WTC11 (cell line): ENCODE measurements around the gene MST1R.

Experiments used
- ELF4 ChIP-seq: sonication (generic); formaldehyde crosslinking; IDR thresholded peaks from 2 replicates; pipeline ENCODE4 v1.8.1; 2022; ENCODE audit warnings: low read depth, mild to moderate bottlenecking, moderate library complexity, missing genetic modification reagents
- FOXP4 ChIP-seq: sonication (generic); formaldehyde crosslinking; IDR thresholded peaks from 2 replicates; pipeline ENCODE4 v1.8.0; 2022; ENCODE audit warnings: mild to moderate bottlenecking, missing genetic modification reagents
- HMGXB4 ChIP-seq: sonication (generic); formaldehyde crosslinking; IDR thresholded peaks from 2 replicates; pipeline ENCODE4 v1.8.1; 2023; ENCODE audit warnings: mild to moderate bottlenecking, moderate library complexity, missing genetic modification reagents
- JUN ChIP-seq: sonication (generic); formaldehyde crosslinking; IDR thresholded peaks from 2 replicates; pipeline ENCODE4 v1.8.0; 2023; ENCODE audit warnings: mild to moderate bottlenecking, missing genetic modification reagents
- NR1H2 ChIP-seq: sonication (generic); formaldehyde crosslinking; IDR thresholded peaks from 2 replicates; pipeline ENCODE4 v1.9.0; 2021; ENCODE audit warnings: mild to moderate bottlenecking, moderate library complexity, missing genetic modification reagents
- NR2C2 ChIP-seq: sonication (generic); formaldehyde crosslinking; IDR thresholded peaks from 2 replicates; pipeline ENCODE4 v1.8.0; 2022; ENCODE audit warnings: mild to moderate bottlenecking, missing genetic modification reagents
- RELA ChIP-seq: sonication (generic); formaldehyde crosslinking; IDR thresholded peaks from 2 replicates; pipeline ENCODE4 v1.8.1; 2022; ENCODE audit warnings: missing genetic modification reagents, mild to moderate bottlenecking, borderline replicate concordance
- SP1 ChIP-seq: sonication (generic); formaldehyde crosslinking; conservative IDR thresholded peaks from 2 replicates; pipeline ENCODE4 v1.8.1; 2022; ENCODE audit warnings: missing genetic modification reagents
- ZNF232 ChIP-seq: sonication (generic); formaldehyde crosslinking; IDR thresholded peaks from 2 replicates; pipeline ENCODE4 v1.8.0; 2022; ENCODE audit warnings: mild to moderate bottlenecking, missing genetic modification reagents
- TF ChIP-seq, protein P1 (sequence below): fragments of 200-600 bp; IDR thresholded peaks from 2 replicates; pipeline ENCODE4 v1.8.0; 2022; ENCODE audit warnings: antibody characterized with exemption
- TF ChIP-seq, protein P2 (sequence below): sonication (generic); formaldehyde crosslinking; IDR thresholded peaks from 2 replicates; pipeline ENCODE4 v1.8.1; 2023; ENCODE audit warnings: mild to moderate bottlenecking, missing genetic modification reagents
- TF ChIP-seq, protein P3 (sequence below): sonication (generic); formaldehyde crosslinking; conservative IDR thresholded peaks from 2 replicates; pipeline ENCODE4 v1.8.1; 2022; ENCODE audit warnings: mild to moderate bottlenecking, missing genetic modification reagents

DNA sequence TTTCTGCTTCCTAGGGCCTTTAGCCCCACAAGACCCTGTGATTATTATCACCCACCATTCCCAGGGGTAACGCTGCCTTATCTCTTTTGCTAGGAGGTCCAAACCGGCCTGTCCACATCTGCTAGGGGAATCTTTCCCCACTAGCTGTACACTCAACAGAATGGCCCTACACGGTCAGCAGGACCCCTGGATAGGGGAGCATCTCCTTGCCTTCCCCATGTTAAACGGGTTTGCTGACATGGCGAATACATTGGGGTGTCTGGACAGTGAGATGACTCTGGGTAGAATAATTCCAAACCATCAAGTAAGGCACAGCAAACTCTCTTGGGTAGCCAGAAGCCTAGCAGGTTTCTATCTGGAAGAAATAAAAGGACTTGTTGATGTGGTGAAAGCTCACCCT lies 48.0 kb downstream of the MST1R start:
- TF ChIP-seq HMGXB4 (CRISPR knock-in tag) (no peak), NR1H2 (CRISPR knock-in tag) (no peak), ELF4 (no peak), JUN (CRISPR knock-in tag) (no peak), NR2C2 (CRISPR knock-in tag) (no peak), FOXP4 (CRISPR knock-in tag) (no peak), SP1 (CRISPR knock-in tag) (no peak), ZNF232 (no peak), RELA (no peak)
- TF ChIP-seq, protein P1, sequence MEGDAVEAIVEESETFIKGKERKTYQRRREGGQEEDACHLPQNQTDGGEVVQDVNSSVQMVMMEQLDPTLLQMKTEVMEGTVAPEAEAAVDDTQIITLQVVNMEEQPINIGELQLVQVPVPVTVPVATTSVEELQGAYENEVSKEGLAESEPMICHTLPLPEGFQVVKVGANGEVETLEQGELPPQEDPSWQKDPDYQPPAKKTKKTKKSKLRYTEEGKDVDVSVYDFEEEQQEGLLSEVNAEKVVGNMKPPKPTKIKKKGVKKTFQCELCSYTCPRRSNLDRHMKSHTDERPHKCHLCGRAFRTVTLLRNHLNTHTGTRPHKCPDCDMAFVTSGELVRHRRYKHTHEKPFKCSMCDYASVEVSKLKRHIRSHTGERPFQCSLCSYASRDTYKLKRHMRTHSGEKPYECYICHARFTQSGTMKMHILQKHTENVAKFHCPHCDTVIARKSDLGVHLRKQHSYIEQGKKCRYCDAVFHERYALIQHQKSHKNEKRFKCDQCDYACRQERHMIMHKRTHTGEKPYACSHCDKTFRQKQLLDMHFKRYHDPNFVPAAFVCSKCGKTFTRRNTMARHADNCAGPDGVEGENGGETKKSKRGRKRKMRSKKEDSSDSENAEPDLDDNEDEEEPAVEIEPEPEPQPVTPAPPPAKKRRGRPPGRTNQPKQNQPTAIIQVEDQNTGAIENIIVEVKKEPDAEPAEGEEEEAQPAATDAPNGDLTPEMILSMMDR, result no peak
- TF ChIP-seq, protein P2, sequence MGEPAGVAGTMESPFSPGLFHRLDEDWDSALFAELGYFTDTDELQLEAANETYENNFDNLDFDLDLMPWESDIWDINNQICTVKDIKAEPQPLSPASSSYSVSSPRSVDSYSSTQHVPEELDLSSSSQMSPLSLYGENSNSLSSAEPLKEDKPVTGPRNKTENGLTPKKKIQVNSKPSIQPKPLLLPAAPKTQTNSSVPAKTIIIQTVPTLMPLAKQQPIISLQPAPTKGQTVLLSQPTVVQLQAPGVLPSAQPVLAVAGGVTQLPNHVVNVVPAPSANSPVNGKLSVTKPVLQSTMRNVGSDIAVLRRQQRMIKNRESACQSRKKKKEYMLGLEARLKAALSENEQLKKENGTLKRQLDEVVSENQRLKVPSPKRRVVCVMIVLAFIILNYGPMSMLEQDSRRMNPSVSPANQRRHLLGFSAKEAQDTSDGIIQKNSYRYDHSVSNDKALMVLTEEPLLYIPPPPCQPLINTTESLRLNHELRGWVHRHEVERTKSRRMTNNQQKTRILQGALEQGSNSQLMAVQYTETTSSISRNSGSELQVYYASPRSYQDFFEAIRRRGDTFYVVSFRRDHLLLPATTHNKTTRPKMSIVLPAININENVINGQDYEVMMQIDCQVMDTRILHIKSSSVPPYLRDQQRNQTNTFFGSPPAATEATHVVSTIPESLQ (CRISPR knock-in tag), result no peak
- TF ChIP-seq, protein P3, sequence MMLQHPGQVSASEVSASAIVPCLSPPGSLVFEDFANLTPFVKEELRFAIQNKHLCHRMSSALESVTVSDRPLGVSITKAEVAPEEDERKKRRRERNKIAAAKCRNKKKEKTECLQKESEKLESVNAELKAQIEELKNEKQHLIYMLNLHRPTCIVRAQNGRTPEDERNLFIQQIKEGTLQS (CRISPR knock-in tag), result no peak
